SK-N-MC (cell line): ENCODE measurements around the gene PAM16.

Experiments
- EZH2 ChIP-seq: fragments of 200-600 bp; sonication (generic); IDR thresholded peaks from one replicate; pipeline ENCODE4 v1.6.1; 2017; ENCODE audit warnings: antibody characterized with exemption
- FOXP2 ChIP-seq: optimal IDR thresholded peaks from 2 replicates; pipeline ENCODE3; 2011; ENCODE audit warnings: mild to moderate bottlenecking, moderate library complexity; ENCODE audit not compliant: insufficient read depth; ENCODE audit errors: extremely low read length, control extremely low read depth
- POLR2AphosphoS5 ChIP-seq: IDR thresholded peaks from 2 replicates; pipeline ENCODE4 v1.6.1; 2012; ENCODE audit warnings: mild to moderate bottlenecking, low read depth, low read length, borderline replicate concordance

GRCh38 chr16:4309102-4309832 lies 41.9 kb downstream of the PAM16 start:
- no peak for TF ChIP-seq EZH2
- no peak for TF ChIP-seq POLR2AphosphoS5
- TF ChIP-seq FOXP2: no peak
